Endothelial cell of umbilical vein (primary cell): ENCODE measurements around the gene POU6F2. TPM values are rescaled to one million over a fixed set of nuclear protein-coding genes. Genes with fewer than 3 reads are reported as not detected.

ENCODE experiments used
- BruUV-seq: library from RNA; stranded (reverse); fragments of 400-500 nt; replicated peaks from 2 replicates; lab custom pipeline; 2021; lab: Mats Ljungman, UMichigan
- CTCF ChIA-PET: fragments of 300-600, 350-600 bp; sonication (Branson Sonifier 250); formaldehyde crosslinking; loops from one replicate; lab custom pipeline; 2021; ENCODE audit warnings: antibody characterized with exemption, inconsistent platforms; lab: Charles Lee
- POLR2A ChIA-PET: fragments of 300-600, 350-600 bp; sonication (Branson Sonifier 250); formaldehyde crosslinking; loops from one replicate; lab custom pipeline; 2021; ENCODE audit warnings: antibody characterized with exemption, inconsistent platforms; lab: Charles Lee
- DNase-seq: peaks from one replicate; pipeline ENCODE4 v3.0.0-alpha.2; 2011; ENCODE audit warnings: low read depth, low spot score
- FAIRE-seq: peaks from 2 replicates; lab custom pipeline; 2011; peaks lifted over from hg19 to GRCh38; lab: Jason Lieb, UNC
- H2AFZ ChIP-seq: 2 replicates; pipeline ENCODE4 v1.6.0; 2012; ENCODE audit warnings: low read depth, low read length, control low read depth, inconsistent platforms
- H3K27ac ChIP-seq: 2 replicates; pipeline ENCODE4 v1.5.1; 2011; ENCODE audit warnings: low read depth, mild to moderate bottlenecking, control low read depth, low read length, moderate library complexity; ENCODE audit not compliant: insufficient read depth
- H3K27me3 ChIP-seq, 2 experiments: 2 replicates each; pipeline versions ENCODE4 v1.6.0 to v1.6.1; 2011; ENCODE audit warnings: low read length in 2 of 2, mixed read lengths in 1 of 2; ENCODE audit not compliant: control insufficient read depth in 2 of 2, insufficient read depth in 2 of 2
- H3K36me3 ChIP-seq, 2 experiments: 2 replicates in 1 of 2; 3 replicates in 1 of 2; pipeline ENCODE4 v1.5.1; 2011; ENCODE audit warnings: low read length in 2 of 2, mild to moderate bottlenecking in 1 of 2, moderate library complexity in 1 of 2; ENCODE audit not compliant: control insufficient read depth in 2 of 2, insufficient read depth in 2 of 2; ENCODE audit errors: extremely low read depth in 1 of 2
- H3K4me1 ChIP-seq: 3 replicates; pipeline ENCODE4 v1.5.1; 2011; ENCODE audit warnings: mild to moderate bottlenecking, low read length; ENCODE audit not compliant: control insufficient read depth, insufficient read depth; ENCODE audit errors: extremely low read depth
- H3K4me2 ChIP-seq: 2 replicates; pipeline ENCODE4 v1.6.1; 2011; ENCODE audit warnings: low read length, control low read depth, mixed read lengths; ENCODE audit not compliant: insufficient read depth
- H3K4me3 ChIP-seq, 3 experiments: fragments of 200-600 bp in 1 of 3; sonication (generic), shearing (Covaris generic) in 1 of 3; replicated peaks in 1 of 3; 2 replicates each; pipeline ENCODE4 v1.5.1; 2011 to 2016; ENCODE audit warnings: control low read depth in 3 of 3, low read length in 3 of 3, mild to moderate bottlenecking in 2 of 3, inconsistent platforms in 1 of 3, low read depth in 1 of 3, moderate library complexity in 1 of 3; ENCODE audit not compliant: insufficient read depth in 1 of 3
- H3K79me2 ChIP-seq: 2 replicates; pipeline ENCODE4 v1.6.0; 2012; ENCODE audit warnings: low read length, inconsistent platforms; ENCODE audit not compliant: control insufficient read depth, insufficient read depth
- H3K9ac ChIP-seq: replicated peaks from 2 replicates; pipeline ENCODE3; 2011; ENCODE audit warnings: low read length, control low read depth; ENCODE audit not compliant: insufficient read depth; ENCODE audit errors: extremely low read depth
- H3K9me1 ChIP-seq: replicated peaks from 3 replicates; pipeline ENCODE4 v1.6.0; 2011; ENCODE audit warnings: mild to moderate bottlenecking, low read length; ENCODE audit not compliant: control insufficient read depth, insufficient read depth; ENCODE audit errors: extremely low read depth
- H3K9me3 ChIP-seq: replicated peaks from 2 replicates; pipeline ENCODE4 v1.5.1; 2012; ENCODE audit warnings: low read length, inconsistent platforms; ENCODE audit not compliant: control insufficient read depth, insufficient read depth
- H4K20me1 ChIP-seq: replicated peaks from 2 replicates; pipeline ENCODE3; 2011; ENCODE audit warnings: mild to moderate bottlenecking, low read length; ENCODE audit not compliant: control insufficient read depth, insufficient read depth; ENCODE audit errors: extremely low read depth
- CTCF ChIP-seq, 2 donors: IDR thresholded peaks; 1 replicate in 1 of 2; 2 replicates in 1 of 2; pipeline ENCODE4 v1.5.1; 2011; ENCODE audit warnings: low read length in 2 of 2, mild to moderate bottlenecking in 2 of 2, moderate library complexity in 2 of 2, control low read depth in 1 of 2, inconsistent platforms in 1 of 2, low read depth in 1 of 2; ENCODE audit not compliant: insufficient read depth in 1 of 2; ENCODE audit errors: extremely low read depth in 1 of 2
- EZH2 ChIP-seq: IDR thresholded peaks from 2 replicates; pipeline ENCODE4 v1.6.1; 2012; ENCODE audit warnings: borderline replicate concordance, low read depth, mild to moderate bottlenecking, moderate library complexity, low read length, inconsistent platforms; ENCODE audit not compliant: severe bottlenecking
- FOS ChIP-seq: IDR thresholded peaks from 2 replicates; pipeline ENCODE4 v1.6.1; 2011; ENCODE audit warnings: mild to moderate bottlenecking, low read length, moderate library complexity, borderline replicate concordance; ENCODE audit not compliant: insufficient read depth
- GATA2 ChIP-seq: IDR thresholded peaks from 2 replicates; pipeline ENCODE4 v1.7.0; 2011; ENCODE audit warnings: low read depth, mild to moderate bottlenecking, moderate library complexity, mixed read lengths, low read length; ENCODE audit not compliant: insufficient read length, insufficient read depth
- JUN ChIP-seq: IDR thresholded peaks from 2 replicates; pipeline ENCODE4 v1.6.1; 2011; ENCODE audit warnings: borderline replicate concordance, low read depth; ENCODE audit not compliant: insufficient read length, insufficient read depth
- MAX ChIP-seq: IDR thresholded peaks from 2 replicates; pipeline ENCODE4 v1.6.1; 2011; ENCODE audit not compliant: insufficient read depth, insufficient read length
- MYC ChIP-seq: IDR thresholded peaks from one replicate; pipeline ENCODE4 v1.6.1; 2011; ENCODE audit warnings: mild to moderate bottlenecking, low read depth, low read length
- POLR2A ChIP-seq: IDR thresholded peaks from 2 replicates; pipeline ENCODE4 v1.6.1; 2012; ENCODE audit warnings: low read depth, mild to moderate bottlenecking, control low read depth, low read length
- POLR2AphosphoS5 ChIP-seq: IDR thresholded peaks from 2 replicates; pipeline ENCODE4 v1.6.1; 2012; ENCODE audit warnings: low read depth, mild to moderate bottlenecking, control low read depth, low read length, moderate library complexity; ENCODE audit not compliant: insufficient read depth
- dilution Hi-C: fragments of 300-500 bp; cut with MboI; formaldehyde crosslinking; loops from one replicate; pipeline ENCODE4 v1.15.0; 2019; ENCODE audit warnings: low sequenced_read_pairs; ENCODE audit not compliant: extremely low pct_ligation_motif_present
- intact Hi-C: fragments of 100-400 bp; cut with micrococcal nuclease; formaldehyde crosslinking; loops from one replicate; pipeline ENCODE4 v1.10.0; 2022
- polyA plus RNA-seq, 4 experiments: library from polyadenylated mRNA; depleted of rRNA in 3 of 4; stranded (reverse) in 3 of 4; unstranded in 1 of 4; fragments of >200 nt; gene quantifications; 2 replicates each; pipeline versions ENCODE4 v1.2.1 to v1.2.3, GENCODE V29; 2011 to 2012; ENCODE audit warnings: missing spikeins in 1 of 4
- total RNA-seq: library from RNA; stranded (reverse); gene quantifications from 2 replicates; pipeline ENCODE4 v1.2.3, GENCODE V29; 2021

POU6F2 gene
- total and polyA plus RNA-seq, 2 donors (not counting 3 experiments of a cell fraction or from before 2014, with no cell fraction given): 0.29 TPM; not detected in 1

- Histone ChIP-seq H3K4me3 (no peak overlapping the region), H3K36me3 (no peaks in the 10 kb centered on the region), H3K9ac (no peak overlapping the region), H4K20me1 (no peaks in the 10 kb centered on the region), H3K9me1 (no peaks in the 10 kb centered on the region), H3K27me3 (no peaks in the 10 kb centered on the region), H3K4me1 (no peaks in the 10 kb centered on the region), H3K79me2 (no peaks in the 10 kb centered on the region), H2AFZ (no peak overlapping the region), H3K4me2 (no peak overlapping the region), H3K9me3 (no peaks in the 10 kb centered on the region), H3K27ac (no peak overlapping the region)
- dilution Hi-C loops (no loop called here), intact Hi-C loops (no loop called here)
- POLR2A ChIA-PET: no interaction called here
- FAIRE-seq (no peak), DNase-seq (no peak)
- CTCF ChIA-PET: no interaction called here
- BruUV-seq: no TSS peak
- TF ChIP-seq POLR2A (no peak), POLR2AphosphoS5 (no peak), JUN (no peak), MYC (no peak), CTCF (IDR thresholded peaks at IDR 0.05; ENCODE audit: extremely low read depth in 1 of 2, insufficient read depth in 1 of 2, low read depth in 1 of 2, low read length in 2 of 2) (no peak), GATA2 (no peak), FOS (no peak), MAX (no peak), EZH2 (no peak)
These were observed 149.3 kb downstream of the POU6F2 start for GRCh38 chr7:39127058-39127457.
